Subcutaneous preadipocyte (primary cell): Measurements from ENCODE around the gene RCN1. TPM values are rescaled to one million over a fixed set of nuclear protein-coding genes. Genes with fewer than 3 reads are reported as not detected.

Experiments used
- small RNA-seq: library from RNA; depleted of rRNA; stranded (forward); fragments of <200 nt; gene quantifications from one replicate; pipeline ENCODE3, GENCODE V24; 2012
- total RNA-seq: library from RNA; depleted of rRNA; stranded (reverse); fragments of >200 nt; gene quantifications from 2 replicates; pipeline ENCODE4 v1.2.3, GENCODE V29; 2012

Gene RCN1
- 224 and 234 TPM in 2 replicates for total RNA-seq

GRCh38 chr11:32090545-32091370, at the start of gene RCN1:
Gene RCN1 (plus strand): TSS chr11:32091074. CDS start chr11:32091197, 123 bp downstream.

Small RNA genes within 50 kb of the gene (small RNA-seq; reads per million reads assigned to genes)
- gene RF00012: not detected
